Glutamatergic neuron (in vitro differentiated cells): ENCODE measurements around the gene ZNF132. TPM values are rescaled to one million over a fixed set of nuclear protein-coding genes. Genes with fewer than 3 reads are reported as not detected.

Experiments
- DNase-seq: peaks from one replicate; pipeline ENCODE4 v3.0.0; 2022
- H3K27ac Mint-ChIP-seq: one replicate; pipeline ENCODE4 v1.8.0; 2020; ENCODE audit warnings: mild to moderate bottlenecking, mixed read lengths, inconsistent platforms; ENCODE audit not compliant: unreplicated experiment
- H3K27me3 Mint-ChIP-seq: one replicate; pipeline ENCODE4 v1.8.0; 2020; ENCODE audit warnings: mild to moderate bottlenecking, moderate library complexity, mixed read lengths, inconsistent platforms; ENCODE audit not compliant: unreplicated experiment
- H3K36me3 Mint-ChIP-seq: one replicate; pipeline ENCODE4 v1.8.0; 2020; ENCODE audit warnings: mild to moderate bottlenecking, mixed read lengths, inconsistent platforms; ENCODE audit not compliant: unreplicated experiment
- H3K4me1 Mint-ChIP-seq: one replicate; pipeline ENCODE4 v1.8.0; 2020; ENCODE audit warnings: mild to moderate bottlenecking, low read depth, mixed read lengths, inconsistent platforms; ENCODE audit not compliant: unreplicated experiment
- H3K4me3 Mint-ChIP-seq: one replicate; pipeline ENCODE4 v1.8.0; 2020; ENCODE audit warnings: mild to moderate bottlenecking, mixed read lengths, inconsistent platforms; ENCODE audit not compliant: unreplicated experiment
- H3K9me3 Mint-ChIP-seq: one replicate; pipeline ENCODE4 v1.8.0; 2020; ENCODE audit warnings: mild to moderate bottlenecking, moderate library complexity, mixed read lengths, inconsistent platforms; ENCODE audit not compliant: unreplicated experiment
- CTCF ChIP-seq: fragments of 200-600 bp; sonication (generic); IDR thresholded peaks from one replicate; pipeline ENCODE4 v1.5.0; 2021; ENCODE audit not compliant: partially characterized antibody, unreplicated experiment
- total RNA-seq: library from RNA; stranded (reverse); fragmentation: NEBNext Ultra II Directional; extraction: Animal tissue kit (Norgen Biotek cat#: 25700); gene quantifications from one replicate; pipeline ENCODE4 v1.2.1, GENCODE V29; 2021; ENCODE audit not compliant: unreplicated experiment

Gene ZNF132
- total RNA-seq, 1 donor from 2014 or later = 4.9 TPM

- Mint-ChIP-seq H3K36me3 (no peaks in the 10 kb centered on the region), H3K9me3 (peaks cover 6% of the 10 kb centered on the region), H3K4me3 (peak overlapping the region; percentile 97), H3K27ac (peak overlapping the region; percentile 97), H3K4me1 (peaks cover 6% of the 10 kb centered on the region), H3K27me3 (peaks cover 4% of the 10 kb centered on the region)
- TF ChIP-seq CTCF = no peak
- DNase-seq = no peak
Observed at GRCh38 chr19:58388175-58388526, 51.8 kb downstream of the ZNF132 start.

GRCh38 chr19:58387338-58388174 lies 52.4 kb downstream of the ZNF132 start:
- no peak for TF ChIP-seq CTCF
- Mint-ChIP-seq H3K36me3 (no peaks in the 10 kb centered on the region), H3K4me3 (peak overlapping the region; percentile 97)

GRCh38 chr19:58386576-58387337 lies 53.2 kb downstream of the ZNF132 start, which contains the start of gene RPS5:
RPS5 (plus strand) TSS chr19:58387269; CDS start chr19:58388138, 869 bp downstream.
- Mint-ChIP-seq H3K36me3 (no peaks in the 10 kb centered on the region), H3K9me3 (peaks cover 6% of the 10 kb centered on the region), H3K27ac (peak within 1 kb of the TSS; percentile 97), H3K4me1 (peaks cover 9% of the 10 kb centered on the region), H3K4me3 (peak within 1 kb of the TSS; percentile 97), H3K27me3 (peaks cover 4% of the 10 kb centered on the region)
- TF ChIP-seq CTCF = no peak
- peak; percentile 90 for DNase-seq

More at GRCh38 chr19:58387338-58388174, 52.4 kb downstream of the ZNF132 start:
- H3K27ac Mint-ChIP-seq = peak overlapping the region; percentile 97
- H3K4me1 Mint-ChIP-seq = peaks cover 6% of the 10 kb centered on the region
- DNase-seq = no peak
- H3K27me3 Mint-ChIP-seq = peaks cover 4% of the 10 kb centered on the region
- H3K9me3 Mint-ChIP-seq = peaks cover 6% of the 10 kb centered on the region

GRCh38 chr19:58385891-58386575 lies 53.9 kb downstream of the ZNF132 start:
- no peak for TF ChIP-seq CTCF
- peak overlapping the region; percentile 97 for H3K4me3 Mint-ChIP-seq
- H3K9me3 Mint-ChIP-seq = peaks cover 6% of the 10 kb centered on the region
- H3K36me3 Mint-ChIP-seq = no peaks in the 10 kb centered on the region
- DNase-seq = no peak
- H3K27me3 Mint-ChIP-seq = peaks cover 4% of the 10 kb centered on the region
- H3K27ac Mint-ChIP-seq = peak overlapping the region; percentile 97
- H3K4me1 Mint-ChIP-seq = peaks cover 9% of the 10 kb centered on the region
